Measurements from ENCODE around the gene RNF41. TPM values are rescaled to one million over a fixed set of nuclear protein-coding genes. Genes with fewer than 3 reads are reported as not detected.

The RNF41 gene
- total RNA-seq, 1 donor from 2014 or later = 189 TPM

- DNase-seq (ENCODE audit: low read depth, low spot score) = no peak
Observed at GRCh38 chr12:56154246-56154771, 67.4 kb downstream of the RNF41 start.

- no peak for DNase-seq (ENCODE audit: low read depth, low spot score)
Observed at GRCh38 chr12:56153678-56154065, 68.0 kb downstream of the RNF41 start.

GRCh38 chr12:56152756-56153677 lies 68.7 kb downstream of the RNF41 start:
- DNase-seq (ENCODE audit: low read depth, low spot score) = no peak

Other genes with a start within 250 kb of the RNF41 start
- gene RAB5B, start 247.8 kb downstream of the RNF41 start, total RNA-seq = 35.2 and 45.7 TPM in 2 replicates
- gene SUOX, start 224.6 kb downstream of the RNF41 start, total RNA-seq = 13.8 and 23.2 TPM in 2 replicates
- gene IKZF4, start 200.9 kb downstream of the RNF41 start, total RNA-seq = 0.46 and 0.86 TPM in 2 replicates
- 94.9 and 101 TPM in 2 replicates for gene RPS26, start 180.0 kb downstream of the RNF41 start, total RNA-seq
- 0.07 and 0.11 TPM in 2 replicates for gene ERBB3, start 141.8 kb downstream of the RNF41 start, total RNA-seq
- gene PA2G4, start 117.4 kb downstream of the RNF41 start, total RNA-seq = 240 and 266 TPM in 2 replicates
- gene RPL41, start 105.3 kb downstream of the RNF41 start, total RNA-seq = 2,515 and 3,966 TPM in 2 replicates
- gene ZC3H10, start 103.7 kb downstream of the RNF41 start, total RNA-seq = 5.5 and 7.0 TPM in 2 replicates
- 313 and 330 TPM in 2 replicates for gene ESYT1, start 93.7 kb downstream of the RNF41 start, total RNA-seq
- gene MYL6B, start 69.3 kb downstream of the RNF41 start, total RNA-seq = 60.6 and 81.1 TPM in 2 replicates
- gene MYL6, start 63.6 kb downstream of the RNF41 start, total RNA-seq = 2,535 and 2,553 TPM in 2 replicates
- 53.2 and 70.9 TPM in 2 replicates for gene SMARCC2, start 32.4 kb downstream of the RNF41 start, total RNA-seq
- gene NABP2, start 2.4 kb upstream of the RNF41 start, total RNA-seq = 37.1 and 44.1 TPM in 2 replicates
- gene SLC39A5, start 8.1 kb upstream of the RNF41 start, total RNA-seq = not detected in 2 replicates
- 13.1 and 21.4 TPM in 2 replicates for gene ANKRD52, start 36.5 kb upstream of the RNF41 start, total RNA-seq
- gene COQ10A, start 45.0 kb upstream of the RNF41 start, total RNA-seq = 4.9 and 7.3 TPM in 2 replicates
- 151 TPM in 2 replicates for gene CS, start 78.4 kb upstream of the RNF41 start, total RNA-seq
- 73.1 and 82.8 TPM in 2 replicates for gene CNPY2, start 94.1 kb upstream of the RNF41 start, total RNA-seq
- gene PAN2, start 112.1 kb upstream of the RNF41 start, total RNA-seq = 10.6 and 15.3 TPM in 2 replicates
- gene IL23A, start 117.0 kb upstream of the RNF41 start, total RNA-seq = 0.13 TPM in 1 of 2 replicates, not detected in the other
- gene STAT2, start 138.2 kb upstream of the RNF41 start, total RNA-seq = 54.6 and 87.9 TPM in 2 replicates
- not detected in 2 replicates for gene APOF, start 140.9 kb upstream of the RNF41 start, total RNA-seq
- gene TIMELESS, start 227.5 kb upstream of the RNF41 start, total RNA-seq = 14.8 and 25.3 TPM in 2 replicates
- 0.07 and 0.20 TPM in 2 replicates for gene MIP, start 232.7 kb upstream of the RNF41 start, total RNA-seq
- gene SPRYD4, start 246.7 kb upstream of the RNF41 start, total RNA-seq = 1.7 and 1.8 TPM in 2 replicates